OCI-LY7 (cell line): ENCODE data around the gene GBE1. TPM values are rescaled to one million over a fixed set of nuclear protein-coding genes. Genes with fewer than 3 reads are reported as not detected.

Source experiments
- BruUV-seq: library from RNA; stranded (reverse); fragments of 400-500 nt; replicated peaks from 2 replicates; lab custom pipeline; 2021; lab: Mats Ljungman, UMichigan
- CTCF ChIA-PET: fragments of 300-600 bp; sonication (Branson Sonifier 250); formaldehyde crosslinking; loops from one replicate; lab custom pipeline; 2022; ENCODE audit warnings: antibody characterized with exemption; ENCODE audit not compliant: unreplicated experiment; lab: Charles Lee
- POLR2A ChIA-PET: fragments of 300-600 bp; sonication (Branson Sonifier 250); formaldehyde crosslinking; loops from one replicate; lab custom pipeline; 2022; ENCODE audit warnings: antibody characterized with exemption; lab: Charles Lee
- DNase-seq: peaks from one replicate; pipeline ENCODE4 v3.0.0-alpha.2; 2015; ENCODE audit warnings: low spot score
- H2AFZ ChIP-seq: fragments of 200-600 bp; sonication (generic), shearing (Covaris generic); 2 replicates; pipeline ENCODE4 v1.6.1; 2014; ENCODE audit warnings: mild to moderate bottlenecking, antibody characterized with exemption, low read length, moderate library complexity
- H3K27ac ChIP-seq: fragments of 200-600 bp; sonication (generic); 2 replicates; pipeline ENCODE4 v1.5.1; 2014; ENCODE audit warnings: mixed run types, low read depth, mild to moderate bottlenecking, moderate library complexity, low read length, inconsistent platforms; ENCODE audit not compliant: poor library complexity, severe bottlenecking
- H3K36me3 ChIP-seq: fragments of 200-600 bp; sonication (generic); 2 replicates; pipeline ENCODE4 v1.6.1; 2014; ENCODE audit warnings: mild to moderate bottlenecking, antibody characterized with exemption, low read length, moderate library complexity, mixed read lengths; ENCODE audit not compliant: insufficient read depth
- H3K4me1 ChIP-seq: fragments of 200-600 bp; sonication (generic); 2 replicates; pipeline ENCODE4 v1.5.1; 2014; ENCODE audit warnings: mild to moderate bottlenecking, low read length; ENCODE audit not compliant: insufficient read depth, poor library complexity, severe bottlenecking
- H3K4me2 ChIP-seq: fragments of 200-600 bp; sonication (generic); 2 replicates; pipeline ENCODE4 v1.6.1; 2014; ENCODE audit warnings: mild to moderate bottlenecking, low read length
- H3K4me3 ChIP-seq: fragments of 200-600 bp; sonication (generic); 2 replicates; pipeline ENCODE4 v1.5.1; 2014; ENCODE audit warnings: mild to moderate bottlenecking, low read depth, low read length; ENCODE audit not compliant: poor library complexity, severe bottlenecking
- H3K79me2 ChIP-seq: fragments of 200-600 bp; sonication (generic); 2 replicates; pipeline ENCODE4 v1.6.1; 2016; ENCODE audit warnings: low read depth, mild to moderate bottlenecking, low read length, moderate library complexity, mixed read lengths; ENCODE audit not compliant: insufficient read depth
- H3K9me2 ChIP-seq: fragments of 200-600 bp; sonication (generic); 2 replicates; pipeline ENCODE4 v1.6.1; 2016; ENCODE audit warnings: mild to moderate bottlenecking, low read length, mixed read lengths; ENCODE audit not compliant: insufficient read depth
- H3K9me3 ChIP-seq: fragments of 200-600 bp; sonication (generic); 2 replicates; pipeline ENCODE4 v1.6.1; 2014; ENCODE audit warnings: mild to moderate bottlenecking, mixed run types, low read length, mixed read lengths
- H4K20me1 ChIP-seq: fragments of 200-600 bp; sonication (generic); 2 replicates; pipeline ENCODE4 v1.6.1; 2014; ENCODE audit warnings: mild to moderate bottlenecking, antibody characterized with exemption, low read length, moderate library complexity, mixed read lengths; ENCODE audit not compliant: insufficient read depth
- CTCF ChIP-seq: fragments of 200-600 bp; sonication (generic); conservative IDR thresholded peaks from 2 replicates; pipeline ENCODE4 v1.5.1; 2014; ENCODE audit warnings: mild to moderate bottlenecking, antibody characterized with exemption, low read length, moderate library complexity, mixed read lengths
- EZH2phosphoT487 ChIP-seq: fragments of 200-600 bp; sonication (generic); IDR thresholded peaks from 2 replicates; pipeline ENCODE4 v1.6.1; 2018; ENCODE audit warnings: low read depth, borderline replicate concordance, mild to moderate bottlenecking, mixed run types, antibody characterized with exemption, low read length, moderate library complexity, mixed read lengths
- intact Hi-C: fragments of 100-400 bp; cut with micrococcal nuclease; formaldehyde crosslinking; loops from one replicate; pipeline ENCODE4 v1.10.0; 2022; ENCODE audit not compliant: unreplicated experiment
- total RNA-seq, 2 experiments: library from RNA; depleted of rRNA in 1 of 2; stranded (reverse); fragments of >200 nt in 1 of 2; shearing (Covaris generic) in 1 of 2; gene quantifications; 2 replicates each; pipeline ENCODE4 v1.2.3, GENCODE V29; 2014 to 2022

GBE1 gene
- total RNA-seq, 2 experiments from 2014 or later = 10.7 to 24.4 TPM

- Histone ChIP-seq H3K9me3 (no peaks in the 10 kb centered on the region), H2AFZ (no peak overlapping the region), H3K27ac (no peak overlapping the region), H3K36me3 (no peaks in the 10 kb centered on the region), H3K4me1 (no peaks in the 10 kb centered on the region), H3K4me3 (no peak overlapping the region), H3K9me2 (no peaks in the 10 kb centered on the region), H4K20me1 (no peaks in the 10 kb centered on the region), H3K79me2 (no peaks in the 10 kb centered on the region), H3K4me2 (no peak overlapping the region)
- intact Hi-C loops = no loop called here
- TF ChIP-seq CTCF (no peak), EZH2phosphoT487 (no peak)
- DNase-seq = no peak
- ChIA-PET CTCF (no interaction called here), POLR2A (no interaction called here)
- no TSS peak for BruUV-seq
Measured at GRCh38 chr3:81445712-81446111, 315.7 kb downstream of the GBE1 start.

- H3K9me2 ChIP-seq = no peaks in the 10 kb centered on the region
- no peaks in the 10 kb centered on the region for H3K9me3 ChIP-seq
- H2AFZ ChIP-seq = no peak overlapping the region
- no peak for DNase-seq
- no peak for TF ChIP-seq EZH2phosphoT487
- TF ChIP-seq CTCF = no peak
- no peak overlapping the region for H3K27ac ChIP-seq
- H3K4me3 ChIP-seq = no peak overlapping the region
- no peaks in the 10 kb centered on the region for H3K36me3 ChIP-seq
- no peaks in the 10 kb centered on the region for H4K20me1 ChIP-seq
- ChIA-PET CTCF (no interaction called here), POLR2A (interaction anchor here (0.7 kb wide), 1 partner anchor 1195 kb away, joined by 3 read pairs; no protein-coding TSS in a partner anchor)
- no peak overlapping the region for H3K4me2 ChIP-seq
- H3K4me1 ChIP-seq = no peaks in the 10 kb centered on the region
- no TSS peak for BruUV-seq
- no peaks in the 10 kb centered on the region for H3K79me2 ChIP-seq
- intact Hi-C loops = no loop called here
Measured at GRCh38 chr3:81444817-81445460, 316.5 kb downstream of the GBE1 start.

- CTCF ChIA-PET = no interaction called here
- POLR2A ChIA-PET = no interaction called here
- intact Hi-C loops = no loop called here
- no peak overlapping the region for H3K27ac ChIP-seq
- H3K9me2 ChIP-seq = no peaks in the 10 kb centered on the region
- no peak overlapping the region for H3K4me3 ChIP-seq
- H4K20me1 ChIP-seq = no peaks in the 10 kb centered on the region
- H2AFZ ChIP-seq = no peak overlapping the region
- H3K4me2 ChIP-seq = no peak overlapping the region
- no peaks in the 10 kb centered on the region for H3K79me2 ChIP-seq
- no peaks in the 10 kb centered on the region for H3K36me3 ChIP-seq
- no TSS peak for BruUV-seq
- TF ChIP-seq CTCF (no peak), EZH2phosphoT487 (no peak)
- no peaks in the 10 kb centered on the region for H3K4me1 ChIP-seq
- no peaks in the 10 kb centered on the region for H3K9me3 ChIP-seq
- no peak for DNase-seq
Measured at GRCh38 chr3:81443958-81444357, 317.5 kb downstream of the GBE1 start.
